Measurements from ENCODE around the gene RIN1. TPM values are rescaled to one million over a fixed set of nuclear protein-coding genes. Genes with fewer than 3 reads are reported as not detected.

The RIN1 gene
- total RNA-seq, 1 donor from 2014 or later: 0.56 TPM

GRCh38 chr11:66368484-66368883, 32.2 kb upstream of the RIN1 start:
- peaks cover 11% of the 10 kb centered on the region for H3K36me3 Mint-ChIP-seq
- no peaks in the 10 kb centered on the region for H3K9me3 ChIP-seq (ENCODE audit: low read depth)
- peaks cover 11% of the 10 kb centered on the region for H4K20me1 ChIP-seq (ENCODE audit: low read depth)
- H3K9ac ChIP-seq: no peak overlapping the region
- H3K4me1 ChIP-seq: peaks cover 14% of the 10 kb centered on the region
- H3K27ac Mint-ChIP-seq: no peak overlapping the region
- peaks cover 7% of the 10 kb centered on the region for H3K27me3 Mint-ChIP-seq (ENCODE audit: insufficient read depth, low read depth)
- H3F3A ChIP-seq (ENCODE audit: low read depth): peaks cover 73% of the 10 kb centered on the region
- no peak overlapping the region for H2AFZ ChIP-seq (replicated peaks)
- H3K4me3 Mint-ChIP-seq: peak overlapping the region; percentile 12
- no peak overlapping the region for H3K4me3 ChIP-seq
- H3K9me3 Mint-ChIP-seq: no peaks in the 10 kb centered on the region
- no peak overlapping the region for H3K27ac ChIP-seq
- no peaks in the 10 kb centered on the region for H3K36me3 ChIP-seq
- no peaks in the 10 kb centered on the region for H3K27me3 ChIP-seq
- H3K79me2 ChIP-seq (ENCODE audit: low read depth): peaks cover 22% of the 10 kb centered on the region
- H3K4me2 ChIP-seq: no peak overlapping the region
- peaks cover 22% of the 10 kb centered on the region for H3K4me1 Mint-ChIP-seq
- TF ChIP-seq CTCF (IDR thresholded peaks at IDR 0.05): no peak
- TF ChIP-seq EZH2phosphoT487 (IDR thresholded peaks at IDR 0.05): no peak
- TF ChIP-seq EZH2 (IDR thresholded peaks at IDR 0.05): no peak
- DNase-seq (ENCODE audit: low spot score): no peak

GRCh38 chr11:66367561-66368312, 31.5 kb upstream of the RIN1 start:
- Histone ChIP-seq H3K79me2 (ENCODE audit: low read depth) (peaks cover 22% of the 10 kb centered on the region), H3K36me3 (no peaks in the 10 kb centered on the region), H3K9me3 (ENCODE audit: low read depth) (no peaks in the 10 kb centered on the region), H3K27ac (no peak overlapping the region), H2AFZ (replicated peaks) (no peak overlapping the region), H3F3A (ENCODE audit: low read depth) (peaks cover 65% of the 10 kb centered on the region), H3K9ac (no peak overlapping the region), H4K20me1 (ENCODE audit: low read depth) (peaks cover 11% of the 10 kb centered on the region), H3K4me1 (peaks cover 6% of the 10 kb centered on the region), H3K27me3 (no peaks in the 10 kb centered on the region), H3K4me2 (no peak overlapping the region), H3K4me3 (no peak overlapping the region)
- Mint-ChIP-seq H3K9me3 (no peaks in the 10 kb centered on the region), H3K4me1 (peaks cover 15% of the 10 kb centered on the region), H3K4me3 (peak overlapping the region; percentile 12), H3K27ac (no peak overlapping the region), H3K36me3 (peaks cover 11% of the 10 kb centered on the region), H3K27me3 (ENCODE audit: insufficient read depth, low read depth) (peaks cover 7% of the 10 kb centered on the region)
- no peak for DNase-seq (ENCODE audit: low spot score)
- no peak for TF ChIP-seq CTCF (IDR thresholded peaks at IDR 0.05)
- no peak for TF ChIP-seq EZH2 (IDR thresholded peaks at IDR 0.05)
- no peak for TF ChIP-seq EZH2phosphoT487 (IDR thresholded peaks at IDR 0.05)

GRCh38 chr11:66366844-66367477, 30.7 kb upstream of the RIN1 start:
- H2AFZ ChIP-seq (replicated peaks): no peak overlapping the region
- TF ChIP-seq EZH2 (IDR thresholded peaks at IDR 0.05): no peak
- Mint-ChIP-seq H3K4me1 (peaks cover 13% of the 10 kb centered on the region), H3K27ac (no peak overlapping the region), H3K27me3 (ENCODE audit: insufficient read depth, low read depth) (peaks cover 10% of the 10 kb centered on the region), H3K36me3 (peaks cover 14% of the 10 kb centered on the region), H3K4me3 (no peak overlapping the region), H3K9me3 (no peaks in the 10 kb centered on the region)
- peaks cover 64% of the 10 kb centered on the region for H3F3A ChIP-seq (ENCODE audit: low read depth)
- no peak overlapping the region for H3K4me2 ChIP-seq
- H3K4me1 ChIP-seq: no peaks in the 10 kb centered on the region
- no peak for DNase-seq (ENCODE audit: low spot score)
- H3K9me3 ChIP-seq (ENCODE audit: low read depth): no peaks in the 10 kb centered on the region
- H3K27ac ChIP-seq: peak overlapping the region; percentile 29
- peaks cover 22% of the 10 kb centered on the region for H3K79me2 ChIP-seq (ENCODE audit: low read depth)
- peaks cover 11% of the 10 kb centered on the region for H4K20me1 ChIP-seq (ENCODE audit: low read depth)
- H3K4me3 ChIP-seq: no peak overlapping the region
- H3K27me3 ChIP-seq: no peaks in the 10 kb centered on the region
- H3K36me3 ChIP-seq: no peaks in the 10 kb centered on the region
- no peak overlapping the region for H3K9ac ChIP-seq
